HL-60/S4 treated with phorbol 12-myristate 13-acetate at 8.2 ng/mL for 4 days and 3 days (cell line): Measurements from ENCODE around the gene BCORL1.

Experiments
- in situ Hi-C: fragments of 300-500 bp; cut with MboI; formaldehyde crosslinking; loops from 2 replicates; pipeline ENCODE4 v1.15.0; 2022; ENCODE audit warnings: low sequenced_read_pairs

Gene BCORL1

DNA sequence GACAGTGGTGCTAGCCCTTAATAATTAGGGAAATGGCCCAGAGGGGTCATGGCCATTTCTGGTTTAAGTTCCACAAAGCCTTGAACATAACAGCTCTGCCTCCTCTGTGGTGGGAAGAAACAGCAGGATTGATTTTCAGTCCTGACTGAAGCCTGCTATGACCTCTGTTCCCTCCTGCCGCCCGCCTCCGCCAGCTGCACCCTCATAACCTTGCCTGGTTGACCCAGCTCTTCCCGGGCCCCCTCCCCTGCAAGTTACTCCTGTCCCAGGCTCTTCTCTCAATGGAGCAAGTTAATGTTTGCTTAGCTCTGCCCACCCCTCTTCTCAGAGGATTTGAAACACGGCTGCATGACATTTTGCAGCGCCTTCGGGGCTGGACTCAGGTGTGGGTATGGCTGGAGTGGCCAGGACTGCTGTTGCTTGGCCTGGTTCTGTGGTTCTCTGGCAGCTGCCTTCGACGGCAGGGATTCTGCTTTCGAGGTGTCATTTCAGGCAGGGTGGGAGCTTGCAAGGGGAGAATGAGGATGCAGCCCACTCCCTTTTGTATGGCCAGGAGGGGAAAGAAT, 27.3 kb downstream of the BCORL1 start:
- in situ Hi-C loops = no loop called here

DNA sequence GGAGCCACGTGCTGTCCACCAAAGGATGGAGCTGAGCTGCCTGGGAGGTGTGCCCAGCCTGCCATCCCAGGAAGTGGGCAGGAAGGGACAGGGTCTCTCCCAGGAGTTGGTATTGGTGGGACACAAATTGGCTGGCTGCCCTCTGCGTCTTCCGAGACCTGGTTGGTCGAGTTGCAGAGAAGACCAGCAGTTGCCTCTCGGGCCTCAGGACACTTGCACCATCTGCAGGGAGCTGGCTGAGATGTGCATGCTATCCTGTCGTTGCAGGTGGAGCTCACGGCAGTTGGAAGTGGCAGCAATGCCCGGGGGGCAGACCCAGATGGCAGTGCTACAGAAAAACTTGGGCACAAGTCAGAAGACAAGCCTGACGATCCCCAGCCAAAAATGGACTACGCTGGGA, 30.2 kb downstream of the BCORL1 start:
- in situ Hi-C loops = no loop called here

DNA sequence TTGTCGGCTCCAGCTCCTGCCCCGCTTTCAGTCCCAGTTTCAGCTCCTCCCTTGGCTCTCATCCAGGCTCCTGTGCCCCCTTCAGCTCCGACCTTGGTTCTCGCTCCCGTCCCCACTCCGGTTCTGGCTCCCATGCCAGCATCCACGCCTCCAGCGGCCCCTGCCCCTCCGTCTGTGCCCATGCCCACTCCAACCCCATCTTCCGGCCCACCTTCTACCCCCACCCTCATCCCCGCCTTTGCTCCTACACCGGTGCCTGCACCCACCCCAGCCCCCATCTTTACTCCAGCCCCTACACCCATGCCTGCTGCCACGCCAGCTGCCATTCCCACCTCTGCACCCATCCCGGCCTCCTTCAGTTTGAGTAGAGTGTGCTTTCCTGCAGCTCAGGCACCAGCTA, 31.2 kb downstream of the BCORL1 start:
- in situ Hi-C loops = no loop called here

DNA sequence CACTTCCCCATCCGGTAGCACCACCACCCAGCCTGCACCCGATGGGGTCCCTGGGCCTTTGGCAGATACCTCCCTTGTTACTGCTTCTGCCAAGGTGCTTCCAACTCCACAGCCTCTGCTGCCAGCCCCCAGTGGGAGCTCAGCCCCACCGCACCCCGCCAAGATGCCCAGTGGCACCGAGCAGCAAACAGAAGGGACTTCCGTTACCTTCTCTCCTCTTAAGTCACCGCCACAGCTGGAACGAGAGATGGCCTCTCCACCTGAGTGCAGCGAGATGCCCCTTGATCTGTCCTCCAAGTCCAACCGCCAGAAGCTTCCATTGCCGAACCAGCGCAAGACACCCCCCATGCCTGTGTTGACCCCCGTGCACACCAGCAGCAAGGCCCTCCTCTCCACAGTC, 31.9 kb downstream of the BCORL1 start:
- in situ Hi-C loops = no loop called here

- in situ Hi-C loops = no loop called here
Observed at GRCh38 chrX:130014770-130015169, 32.3 kb downstream of the BCORL1 start.

- in situ Hi-C loops = no loop called here
Observed at GRCh38 chrX:130015181-130015580, 32.7 kb downstream of the BCORL1 start.

DNA sequence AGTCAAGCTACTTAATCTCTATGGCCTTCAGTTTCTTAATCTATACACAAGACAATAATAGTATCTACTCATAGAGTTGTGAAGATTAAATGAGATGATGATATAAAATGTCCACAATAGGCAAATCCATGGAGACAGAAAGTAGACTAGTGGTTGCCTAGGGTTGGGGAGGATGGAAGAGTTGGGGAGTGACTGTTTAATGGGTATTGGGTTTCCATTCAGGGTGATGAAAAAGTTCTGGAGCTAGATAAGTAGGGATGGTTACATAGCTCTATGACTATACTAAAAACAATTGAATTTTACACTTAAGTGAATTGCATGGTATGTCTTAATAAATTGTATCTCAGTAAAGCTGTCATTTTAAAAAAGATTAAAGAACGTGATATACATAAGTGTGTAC, 35.7 kb downstream of the BCORL1 start:
- in situ Hi-C loops = no loop called here

DNA sequence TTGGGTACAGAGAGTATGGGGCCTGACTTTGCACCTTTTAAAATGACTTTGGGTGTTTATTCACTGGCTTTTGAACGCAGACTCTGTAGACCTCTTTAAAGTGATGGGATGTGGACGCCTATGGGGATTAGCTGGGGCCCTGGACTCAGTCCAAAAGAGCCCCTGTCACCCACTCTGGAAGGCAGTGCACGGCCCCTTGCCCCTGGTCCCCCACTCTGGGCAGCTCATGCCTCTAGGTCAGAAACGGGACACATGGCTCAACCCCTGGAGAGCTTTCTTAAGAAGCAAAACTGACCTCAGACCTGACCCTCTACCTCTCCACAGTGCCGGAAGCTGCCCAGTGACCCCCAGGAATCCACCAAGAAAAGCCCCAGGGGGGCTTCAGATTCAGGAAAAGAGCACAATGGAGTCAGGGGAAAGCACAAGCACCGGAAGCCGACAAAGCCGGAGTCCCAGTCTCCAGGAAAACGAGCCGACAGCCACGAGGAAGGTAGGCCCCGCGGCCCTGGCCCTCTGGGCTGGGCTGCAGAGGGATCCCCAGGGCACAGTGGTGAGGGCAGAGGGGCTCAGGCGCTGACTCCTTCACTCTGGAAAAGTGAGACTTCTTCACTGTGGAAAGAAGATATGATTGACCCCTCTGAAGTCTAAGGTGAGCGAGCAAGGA, 38.4 kb downstream of the BCORL1 start:
- in situ Hi-C loops = no loop called here

- in situ Hi-C loops = no loop called here
Observed at GRCh38 chrX:130024127-130024526, 41.7 kb downstream of the BCORL1 start.

- in situ Hi-C loops = loop anchor here (25.0 kb wide), 1 partner anchor 88 kb away; no protein-coding TSS in a partner anchor
Observed at GRCh38 chrX:130025256-130025655, 42.8 kb downstream of the BCORL1 start.

- in situ Hi-C loops = loop anchor here (25.0 kb wide), 1 partner anchor 90 kb away; no protein-coding TSS in a partner anchor
Observed at GRCh38 chrX:130027569-130027968, 45.1 kb downstream of the BCORL1 start.

DNA sequence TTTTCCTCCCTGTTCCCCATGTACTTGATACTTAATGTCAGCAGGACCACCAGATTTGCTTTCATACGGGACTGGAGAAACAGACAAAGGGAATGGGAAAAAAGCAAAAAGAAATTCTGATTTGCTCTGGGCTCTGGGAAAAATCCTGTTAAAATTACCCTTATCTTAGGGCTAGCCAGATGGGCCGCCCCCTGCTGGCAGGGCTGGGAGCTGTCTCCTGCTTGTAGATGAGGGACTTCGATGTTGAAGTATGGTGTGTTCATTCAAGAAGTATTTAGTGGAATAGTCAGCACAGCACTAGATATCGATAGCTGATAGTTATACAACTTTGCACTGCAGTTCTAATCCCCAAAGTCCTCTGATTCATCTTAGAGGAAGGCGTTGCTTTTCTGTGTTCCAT, 45.8 kb downstream of the BCORL1 start:
- in situ Hi-C loops = loop anchor here (25.0 kb wide), 1 partner anchor 91 kb away; no protein-coding TSS in a partner anchor

- in situ Hi-C loops = loop anchor here (25.0 kb wide), 1 partner anchor 94 kb away; no protein-coding TSS in a partner anchor
Observed at GRCh38 chrX:130030826-130031225, 48.4 kb downstream of the BCORL1 start.

DNA sequence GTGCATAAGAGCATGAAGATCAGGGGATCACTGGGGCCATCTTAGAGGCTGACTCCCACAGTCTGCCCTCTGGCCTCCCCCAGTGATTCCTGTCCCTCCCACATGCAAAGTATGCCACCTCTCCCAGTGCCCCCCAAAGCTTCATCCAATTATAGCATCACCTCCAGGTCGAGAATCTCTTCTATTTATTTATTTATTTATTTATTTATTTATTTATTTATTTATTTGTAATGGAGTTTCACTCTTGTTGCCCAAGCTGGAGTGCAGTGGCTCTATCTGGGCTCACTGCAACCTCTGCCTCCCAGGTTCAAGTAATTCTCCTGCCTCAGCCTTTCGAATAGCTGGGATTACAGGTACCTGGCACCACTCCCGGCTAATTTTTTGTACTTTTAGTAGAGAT, 50.1 kb downstream of the BCORL1 start:
- in situ Hi-C loops = loop anchor here (25.0 kb wide), 1 partner anchor 95 kb away; no protein-coding TSS in a partner anchor

- in situ Hi-C loops = loop anchor here (25.0 kb wide), 1 partner anchor 97 kb away; no protein-coding TSS in a partner anchor
Observed at GRCh38 chrX:130034178-130034577, 51.7 kb downstream of the BCORL1 start.

GRCh38 chrX:130039847-130040246, 57.4 kb downstream of the BCORL1 start:
- in situ Hi-C loops = loop anchor here (25.0 kb wide), 1 partner anchor 103 kb away; no protein-coding TSS in a partner anchor

DNA sequence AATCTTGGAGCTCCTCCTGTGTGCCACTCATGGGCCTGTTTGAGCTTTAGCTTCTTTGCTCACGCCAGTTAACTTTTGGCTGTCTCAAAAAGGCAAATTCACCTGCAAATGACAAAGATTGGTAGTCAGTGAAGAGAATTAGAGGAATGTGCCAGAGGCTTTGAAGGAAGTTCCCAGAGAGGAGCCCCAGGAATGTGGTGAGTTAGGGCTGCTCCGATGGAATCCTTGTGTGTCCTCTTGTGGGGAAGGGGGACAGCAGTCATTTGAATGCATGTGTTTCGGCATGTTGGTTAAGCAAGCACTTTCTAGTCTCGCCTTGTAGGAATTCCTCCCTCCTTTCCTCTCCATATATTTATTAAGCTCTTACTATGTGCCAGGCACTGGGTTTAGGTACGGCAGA, 65.0 kb downstream of the BCORL1 start:
- in situ Hi-C loops = loop anchor here (25.0 kb wide), 1 partner anchor 110 kb away; no protein-coding TSS in a partner anchor

DNA sequence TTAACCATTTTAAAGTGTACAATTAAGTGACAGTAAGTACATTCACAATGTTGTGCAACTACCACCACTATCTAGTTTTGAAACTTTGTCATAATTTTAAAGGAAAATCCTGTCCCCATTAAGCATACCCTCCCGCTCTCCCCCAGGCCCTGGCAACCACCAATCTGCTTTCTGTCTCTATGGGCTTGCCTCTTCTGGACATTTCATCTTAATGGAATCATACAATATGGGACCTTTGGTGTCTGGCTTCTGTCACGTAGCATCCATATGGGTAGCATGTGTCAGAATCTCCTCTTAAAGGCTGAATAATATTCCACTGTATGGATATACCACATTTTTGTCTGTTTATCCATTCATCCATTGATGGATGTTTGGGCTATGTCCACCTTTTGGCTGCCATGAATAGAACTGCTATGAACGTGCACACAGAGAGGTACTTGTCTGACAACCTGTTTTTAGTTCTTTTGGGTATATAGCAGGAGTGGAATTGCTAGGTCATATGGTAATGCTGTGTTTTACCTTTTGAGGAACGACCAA, 66.3 kb downstream of the BCORL1 start:
- in situ Hi-C loops = loop anchor here (25.0 kb wide), 1 partner anchor 111 kb away; no protein-coding TSS in a partner anchor

DNA sequence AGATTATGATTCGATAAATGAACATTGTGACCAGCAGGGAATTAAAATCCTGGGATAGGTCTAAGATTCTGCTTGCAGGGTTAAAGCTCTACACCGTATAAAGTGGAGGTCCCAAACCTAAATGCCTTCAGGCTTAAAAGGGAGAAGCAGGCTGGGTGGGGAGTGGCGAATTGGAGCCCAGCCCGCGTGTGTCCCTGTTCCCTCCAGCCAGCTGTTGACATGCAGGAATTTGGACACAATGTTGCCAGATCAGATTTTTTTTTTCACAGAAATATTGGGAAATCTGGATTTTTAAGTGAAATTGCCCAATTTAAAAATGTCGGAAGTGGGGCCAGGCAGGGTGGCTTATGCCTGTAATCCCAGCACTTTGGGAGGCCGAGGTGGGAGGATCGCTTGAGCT, 67.4 kb downstream of the BCORL1 start:
- in situ Hi-C loops = loop anchor here (25.0 kb wide), 2 partner anchors 113 to 438 kb away; no protein-coding TSS in a partner anchor

DNA sequence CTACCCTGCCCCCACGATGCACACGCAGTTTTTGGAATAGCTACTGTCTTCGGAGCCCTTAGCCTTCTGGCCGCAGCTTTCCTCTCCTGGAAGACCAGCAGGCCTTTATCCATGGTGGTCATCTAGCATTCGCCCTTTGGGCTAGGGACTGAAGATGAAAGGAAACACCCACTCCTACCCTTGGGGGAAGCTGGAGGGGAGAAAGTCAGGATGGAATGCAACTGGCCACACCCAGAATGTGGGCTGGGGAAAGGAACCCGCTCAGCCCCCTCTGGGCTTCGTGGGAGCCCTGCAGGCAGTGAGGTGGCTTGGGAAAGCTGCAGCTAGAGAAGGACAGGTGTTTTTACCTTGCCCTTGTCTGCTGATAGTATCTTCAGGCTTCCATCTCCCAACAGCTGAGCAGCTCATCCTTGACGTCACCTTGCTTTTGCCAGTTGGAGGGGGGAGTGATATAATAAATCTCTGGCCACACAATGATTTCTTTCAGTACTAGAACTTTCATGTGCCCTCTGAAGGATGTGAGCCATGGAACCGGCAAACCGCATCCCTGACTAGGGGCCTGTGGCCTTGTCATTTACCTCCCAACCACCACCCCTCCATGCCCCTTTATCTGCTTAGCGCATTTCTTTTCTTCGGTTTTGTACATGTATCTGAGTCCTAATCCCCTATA, 68.9 kb downstream of the BCORL1 start:
- in situ Hi-C loops = loop anchor here (25.0 kb wide), 1 partner anchor 439 kb away; no protein-coding TSS in a partner anchor

- in situ Hi-C loops = loop anchor here (25.0 kb wide), 1 partner anchor 441 kb away; no protein-coding TSS in a partner anchor
Observed at GRCh38 chrX:130053236-130053635, 70.8 kb downstream of the BCORL1 start.
